Stomach smooth muscle (tissue), 2 donors: ENCODE measurements around the gene CFAP299.
"Not testable (repeated sequence)": the region's sequence is repeated elsewhere in the genome, so short reads cannot be mapped to it uniquely, and the experiment has no call there.

Experiments used
- H3K27ac ChIP-seq: one replicate; pipeline ENCODE4 v1.7.0; 2013; ENCODE audit warnings: mild to moderate bottlenecking, low read length, inconsistent platforms
- H3K27me3 ChIP-seq, 2 donors: one replicate each; pipeline ENCODE4 v1.7.0; 2013; ENCODE audit warnings: low read length in 2 of 2; ENCODE audit not compliant: insufficient read depth in 2 of 2, control insufficient read depth in 1 of 2
- H3K36me3 ChIP-seq, 2 donors: one replicate each; pipeline ENCODE4 v1.7.0; 2013; ENCODE audit warnings: low read length in 2 of 2; ENCODE audit not compliant: control insufficient read depth in 2 of 2, insufficient read depth in 2 of 2
- H3K4me1 ChIP-seq: one replicate; pipeline ENCODE4 v1.7.0; 2013; ENCODE audit warnings: low read length; ENCODE audit not compliant: control insufficient read depth, insufficient read depth
- H3K4me3 ChIP-seq, 2 donors: one replicate each; pipeline ENCODE4 v1.7.0; 2013; ENCODE audit warnings: low read length in 2 of 2
- H3K9ac ChIP-seq, 2 donors: one replicate each; pipeline ENCODE4 v1.7.0; 2013; ENCODE audit warnings: low read length in 2 of 2, mild to moderate bottlenecking in 1 of 2
- H3K9me3 ChIP-seq, 2 donors: one replicate each; pipeline ENCODE4 v1.7.0; 2013; ENCODE audit warnings: low read length in 2 of 2; ENCODE audit not compliant: control insufficient read depth in 2 of 2
- donor health status: healthy.
- donor health status: Pancreatic carcinoma.

CFAP299 gene

GRCh38 chr4:80335554-80336358, at the start of gene CFAP299:
Gene CFAP299, plus strand, starts transcription at chr4:80335730.
- H3K27me3 ChIP-seq = peaks cover 0 to 3% of the 10 kb centered on the region in 2 donors
- peak within 1 kb of the TSS; percentile 77 to 82 for H3K4me3 ChIP-seq
- no peak within 1 kb of the TSS for H3K27ac ChIP-seq
- H3K9me3 ChIP-seq = no peaks in the 10 kb centered on the region
- peak within 1 kb of the TSS in 1 of 2 donors; percentile 14 for H3K9ac ChIP-seq
- no peaks in the 10 kb centered on the region for H3K36me3 ChIP-seq
- H3K4me1 ChIP-seq = no peaks in the 10 kb centered on the region

DNA sequence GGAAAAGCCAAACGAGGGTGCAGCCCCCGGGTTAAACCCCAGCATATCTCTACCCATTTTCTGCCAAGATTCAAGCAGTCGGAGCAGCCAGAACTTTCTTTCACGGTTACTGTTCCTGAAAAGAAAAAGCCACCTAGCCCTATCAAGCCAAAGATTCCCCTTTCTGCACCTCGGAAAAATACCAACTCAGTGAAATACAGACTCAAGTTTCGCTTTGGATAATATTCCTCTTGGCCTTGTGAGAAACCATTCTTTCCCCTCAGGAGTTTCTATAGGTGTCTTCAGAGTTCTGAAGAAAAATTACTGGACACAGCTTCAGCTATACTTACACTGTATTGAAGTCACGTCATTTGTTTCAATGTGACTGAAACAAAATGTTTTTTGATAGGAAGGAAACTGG, 49.1 kb upstream of the CFAP299 start:
- Histone ChIP-seq H3K27ac (no peak overlapping the region), H3K27me3 (no peaks in the 10 kb centered on the region), H3K9me3 (peaks cover 0 to 2% of the 10 kb centered on the region in 2 donors), H3K4me1 (no peaks in the 10 kb centered on the region), H3K9ac (no peak overlapping the region), H3K36me3 (no peaks in the 10 kb centered on the region), H3K4me3 (no peak overlapping the region)

DNA sequence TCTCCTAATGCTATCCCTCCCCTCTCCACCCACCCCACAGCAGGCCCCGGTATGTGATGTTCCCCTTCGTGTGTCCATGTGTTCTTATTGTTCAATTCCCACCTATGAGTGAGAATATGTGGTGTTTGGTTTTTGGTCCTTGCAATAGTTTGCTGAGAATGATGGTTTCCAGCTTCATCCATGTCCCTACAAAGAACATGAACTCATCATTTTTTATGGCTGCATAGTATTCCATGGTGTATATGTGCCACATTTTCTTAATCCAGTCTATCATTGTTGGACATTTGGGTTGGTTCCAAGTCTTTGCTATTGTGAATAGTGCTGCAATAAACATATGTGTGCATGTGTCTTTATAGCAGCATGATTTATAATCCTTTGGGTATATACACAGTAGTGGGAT, 44.9 kb upstream of the CFAP299 start:
- H3K9me3 ChIP-seq, H3K4me1 ChIP-seq, H3K36me3 ChIP-seq, H3K4me3 ChIP-seq, H3K27me3 ChIP-seq, H3K27ac ChIP-seq, H3K9ac ChIP-seq: not testable (repeated sequence)

- Histone ChIP-seq H3K27ac (no peak overlapping the region), H3K9ac (no peak overlapping the region), H3K4me3 (no peak overlapping the region), H3K36me3 (no peaks in the 10 kb centered on the region), H3K4me1 (no peaks in the 10 kb centered on the region), H3K27me3 (no peaks in the 10 kb centered on the region), H3K9me3 (no peaks in the 10 kb centered on the region)
Observed at GRCh38 chr4:80294206-80294605, 41.3 kb upstream of the CFAP299 start.

DNA sequence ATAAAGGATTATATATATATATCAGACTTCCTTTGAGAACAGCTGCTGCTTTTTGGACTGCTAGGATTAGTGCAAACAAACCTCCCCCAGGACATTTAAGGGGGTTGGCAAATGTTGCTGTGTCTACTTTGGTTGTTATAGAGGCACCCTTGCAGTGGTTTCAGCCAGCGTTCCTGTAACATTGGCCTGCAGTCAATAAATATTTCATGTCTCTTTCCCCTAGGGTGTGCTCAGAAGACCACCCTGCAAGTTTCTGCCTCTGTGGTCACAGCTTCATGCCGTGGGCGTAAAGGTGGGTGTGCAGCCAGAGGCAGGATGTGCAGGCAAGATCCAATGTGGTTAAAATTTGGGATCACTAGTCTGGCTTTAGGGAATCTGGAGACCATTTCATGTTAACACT, 40.2 kb upstream of the CFAP299 start:
- no peaks in the 10 kb centered on the region for H3K27me3 ChIP-seq
- no peak overlapping the region for H3K9ac ChIP-seq
- no peaks in the 10 kb centered on the region for H3K9me3 ChIP-seq
- no peak overlapping the region for H3K4me3 ChIP-seq
- H3K4me1 ChIP-seq = no peaks in the 10 kb centered on the region
- H3K27ac ChIP-seq = no peak overlapping the region
- H3K36me3 ChIP-seq = no peaks in the 10 kb centered on the region

- Histone ChIP-seq H3K27me3 (no peaks in the 10 kb centered on the region), H3K27ac (no peak overlapping the region), H3K4me1 (no peaks in the 10 kb centered on the region), H3K4me3 (no peak overlapping the region), H3K9me3 (no peaks in the 10 kb centered on the region), H3K9ac (no peak overlapping the region), H3K36me3 (no peaks in the 10 kb centered on the region)
Observed at GRCh38 chr4:80295826-80296225, 39.7 kb upstream of the CFAP299 start.

DNA sequence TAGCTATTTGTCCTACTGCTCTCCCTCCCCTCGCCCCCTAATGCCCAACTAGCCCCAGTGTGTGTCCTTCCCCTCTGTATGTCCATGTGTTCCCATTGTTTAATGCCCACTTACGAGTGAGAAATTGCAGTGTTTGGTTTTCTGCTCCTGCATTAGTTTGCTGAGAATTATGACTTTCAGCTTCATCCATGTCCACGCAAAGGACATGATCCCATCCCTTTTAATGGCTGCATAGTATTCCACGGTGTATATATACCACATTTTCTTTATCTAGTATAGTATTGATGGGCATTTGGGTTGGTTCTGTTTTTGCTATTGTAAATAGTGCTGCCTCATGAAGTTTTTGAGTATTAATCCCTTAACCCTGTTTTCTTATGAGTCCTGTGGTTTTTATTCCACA, 33.6 kb upstream of the CFAP299 start:
- Histone ChIP-seq H3K9me3 (peaks cover 0 to 3% of the 10 kb centered on the region in 2 donors), H3K36me3 (no peaks in the 10 kb centered on the region), H3K9ac (no peak overlapping the region), H3K27ac (no peak overlapping the region), H3K4me3 (no peak overlapping the region), H3K4me1 (no peaks in the 10 kb centered on the region), H3K27me3 (no peaks in the 10 kb centered on the region)

DNA sequence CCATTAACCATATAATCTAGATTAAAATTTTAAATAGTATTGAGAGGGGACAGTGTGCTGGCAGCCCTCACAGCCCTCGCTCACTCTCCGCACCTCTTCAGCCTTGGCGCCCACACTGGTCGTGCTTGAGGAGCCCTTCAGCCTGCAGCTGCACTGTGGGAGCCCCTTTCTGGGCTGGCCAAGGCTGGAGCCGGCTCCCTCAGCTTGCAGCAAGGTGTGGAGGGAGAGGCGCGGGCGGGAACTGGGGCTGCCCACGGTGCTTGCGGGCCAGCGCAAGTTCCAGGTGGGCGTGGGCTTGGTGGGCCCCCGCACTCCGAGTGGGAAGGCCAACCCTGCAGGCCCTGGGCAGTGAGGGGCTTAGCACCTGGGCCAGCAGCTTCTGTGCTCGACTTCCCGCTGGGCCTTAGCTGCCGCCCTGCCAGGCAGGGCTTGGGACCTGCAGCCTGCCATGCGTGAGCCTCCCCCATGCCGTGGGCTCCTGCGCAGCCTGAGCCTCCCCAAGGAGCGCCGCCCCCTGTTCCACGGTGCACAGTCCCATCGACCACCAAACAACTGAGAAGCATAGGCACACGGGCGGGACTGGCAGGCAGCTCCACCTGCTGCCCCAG, 32.8 kb upstream of the CFAP299 start:
- H3K27ac ChIP-seq = no peak overlapping the region
- no peaks in the 10 kb centered on the region for H3K36me3 ChIP-seq
- H3K4me3 ChIP-seq = no peak overlapping the region
- H3K9me3 ChIP-seq = peaks cover 0 to 3% of the 10 kb centered on the region in 2 donors
- no peaks in the 10 kb centered on the region for H3K4me1 ChIP-seq
- no peak overlapping the region for H3K9ac ChIP-seq
- no peaks in the 10 kb centered on the region for H3K27me3 ChIP-seq

GRCh38 chr4:80305466-80305865, 30.1 kb upstream of the CFAP299 start:
- Histone ChIP-seq H3K4me3 (no peak overlapping the region), H3K9ac (no peak overlapping the region), H3K27ac (no peak overlapping the region), H3K27me3 (no peaks in the 10 kb centered on the region), H3K36me3 (no peaks in the 10 kb centered on the region), H3K9me3 (peaks cover 0 to 3% of the 10 kb centered on the region in 2 donors), H3K4me1 (peaks cover 3% of the 10 kb centered on the region)

- no peaks in the 10 kb centered on the region for H3K27me3 ChIP-seq
- peaks cover 3% of the 10 kb centered on the region for H3K4me1 ChIP-seq
- no peak overlapping the region for H3K9ac ChIP-seq
- H3K36me3 ChIP-seq = no peaks in the 10 kb centered on the region
- peaks cover 0 to 3% of the 10 kb centered on the region in 2 donors for H3K9me3 ChIP-seq
- H3K27ac ChIP-seq = no peak overlapping the region
- no peak overlapping the region for H3K4me3 ChIP-seq
Observed at GRCh38 chr4:80306260-80306659, 29.3 kb upstream of the CFAP299 start.

DNA sequence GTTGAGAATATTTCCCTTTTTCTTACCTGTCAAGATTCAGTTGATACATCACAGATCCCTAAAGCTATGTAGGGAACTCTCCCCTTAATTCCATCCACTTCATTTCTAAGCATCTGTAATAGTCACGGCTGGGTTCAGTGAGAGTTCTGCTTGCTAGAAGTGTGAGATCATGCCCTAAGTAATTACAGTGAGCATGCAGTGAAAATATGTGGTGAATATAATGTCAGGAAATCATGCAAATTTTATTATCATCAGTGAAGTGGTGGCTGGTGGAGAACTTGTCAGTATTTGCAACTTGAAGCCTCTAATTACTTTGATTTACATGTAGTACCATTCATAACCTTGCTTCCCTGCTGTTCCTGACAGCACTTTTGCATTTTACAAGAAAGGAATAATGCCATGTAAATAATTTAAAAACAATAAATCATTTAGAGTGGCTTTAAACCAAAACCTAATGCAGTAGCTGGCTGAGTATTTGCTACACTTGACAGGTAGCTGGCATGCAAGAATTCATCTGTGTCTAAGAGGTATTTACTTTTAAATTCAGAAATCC, 28.3 kb upstream of the CFAP299 start:
- Histone ChIP-seq H3K36me3 (no peaks in the 10 kb centered on the region), H3K27ac (no peak overlapping the region)

More for the DNA sequence above, 28.3 kb upstream of the CFAP299 start:
- Histone ChIP-seq H3K4me1 (peaks cover 3% of the 10 kb centered on the region), H3K9me3 (no peaks in the 10 kb centered on the region), H3K9ac (no peak overlapping the region), H3K27me3 (no peaks in the 10 kb centered on the region), H3K4me3 (peak overlapping the region; percentile 12 to 36)
